HAP-1 (cell line): Measurements from ENCODE around the gene PLEKHG2.
A peak's percentile ranks its signal among the peaks of the same experiment; 100 is the strongest.

Experiments used
- DNase-seq, 2 experiments: peaks; one replicate each; pipeline ENCODE4 v3.0.0-alpha.2; 2016 to 2020; ENCODE audit warnings: low spot score in 2 of 2
- H3K27me3 ChIP-seq: fragments of 250-450 bp; sonication (Bioruptor Pico); 2 replicates; pipeline ENCODE4 v1.5.1; 2020; ENCODE audit warnings: low read depth, mild to moderate bottlenecking, moderate library complexity
- H3K36me3 ChIP-seq: fragments of 250-450 bp; sonication (Bioruptor Pico); replicated peaks from 2 replicates; pipeline ENCODE4 v1.5.1; 2020; ENCODE audit warnings: mild to moderate bottlenecking
- H3K4me1 ChIP-seq: fragments of 250-450 bp; sonication (Bioruptor Pico); 2 replicates; pipeline ENCODE4 v1.5.1; 2020; ENCODE audit warnings: mild to moderate bottlenecking
- H3K4me3 ChIP-seq: fragments of 250-450 bp; sonication (Bioruptor Pico); 2 replicates; pipeline ENCODE4 v1.5.1; 2020; ENCODE audit warnings: mild to moderate bottlenecking, moderate library complexity
- H3K9me3 ChIP-seq: fragments of 250-450 bp; sonication (Bioruptor Pico); 2 replicates; pipeline ENCODE4 v1.5.1; 2020; ENCODE audit warnings: mild to moderate bottlenecking, moderate library complexity
- in situ Hi-C: fragments of 300-500 bp; cut with MboI; formaldehyde crosslinking; loops from 3 replicates; pipeline ENCODE4 v1.14.3; 2020; ENCODE audit warnings: low sequenced_read_pairs, inconsistent platforms, mixed read lengths

The PLEKHG2 gene

GRCh38 chr19:39397360-39398296 is 14.8 kb upstream of the PLEKHG2 start:
- Histone ChIP-seq H3K36me3 (peaks cover 33% of the 10 kb centered on the region), H3K9me3 (no peaks in the 10 kb centered on the region), H3K4me1 (peaks cover 6% of the 10 kb centered on the region), H3K4me3 (no peak overlapping the region), H3K27me3 (no peaks in the 10 kb centered on the region)
- peak; percentile 59 to 92 for DNase-seq
- in situ Hi-C loops = no loop called here

- no peak for DNase-seq
- in situ Hi-C loops = no loop called here
- Histone ChIP-seq H3K4me3 (no peak overlapping the region), H3K36me3 (peaks cover 30% of the 10 kb centered on the region), H3K9me3 (no peaks in the 10 kb centered on the region), H3K27me3 (no peaks in the 10 kb centered on the region), H3K4me1 (peaks cover 9% of the 10 kb centered on the region)
These were observed 14.1 kb upstream of the PLEKHG2 start for GRCh38 chr19:39398297-39398864.

- in situ Hi-C loops = no loop called here
These were observed 12.8 kb upstream of the PLEKHG2 start for GRCh38 chr19:39399668-39400050.

GRCh38 chr19:39400061-39400460 is 12.4 kb upstream of the PLEKHG2 start:
- in situ Hi-C loops = no loop called here
- H3K27me3 ChIP-seq = no peaks in the 10 kb centered on the region
- H3K4me3 ChIP-seq = no peak overlapping the region
- H3K9me3 ChIP-seq = no peaks in the 10 kb centered on the region
- peaks cover 17% of the 10 kb centered on the region for H3K36me3 ChIP-seq
- peaks cover 14% of the 10 kb centered on the region for H3K4me1 ChIP-seq
- DNase-seq = no peak

More at GRCh38 chr19:39399668-39400050, 12.8 kb upstream of the PLEKHG2 start:
- H3K4me3 ChIP-seq = no peak overlapping the region
- DNase-seq = no peak
- no peaks in the 10 kb centered on the region for H3K9me3 ChIP-seq
- H3K36me3 ChIP-seq = peaks cover 21% of the 10 kb centered on the region
- peaks cover 14% of the 10 kb centered on the region for H3K4me1 ChIP-seq
- no peaks in the 10 kb centered on the region for H3K27me3 ChIP-seq

- H3K27me3 ChIP-seq = no peaks in the 10 kb centered on the region
- DNase-seq = no peak
- in situ Hi-C loops = no loop called here
- no peaks in the 10 kb centered on the region for H3K9me3 ChIP-seq
- peaks cover 11% of the 10 kb centered on the region for H3K36me3 ChIP-seq
- peaks cover 14% of the 10 kb centered on the region for H3K4me1 ChIP-seq
- H3K4me3 ChIP-seq = no peak overlapping the region
These were observed 11.4 kb upstream of the PLEKHG2 start for GRCh38 chr19:39401070-39401548.

- H3K27me3 ChIP-seq = no peaks in the 10 kb centered on the region
- DNase-seq = no peak
- no peak overlapping the region; the same call in 1 of the 2 replicates for H3K4me3 ChIP-seq
- peaks cover 14% of the 10 kb centered on the region for H3K4me1 ChIP-seq
- in situ Hi-C loops = no loop called here
- no peaks in the 10 kb centered on the region for H3K9me3 ChIP-seq
- H3K36me3 ChIP-seq = peaks cover 11% of the 10 kb centered on the region
These were observed 10.7 kb upstream of the PLEKHG2 start for GRCh38 chr19:39401549-39402345.

- in situ Hi-C loops = no loop called here
- peaks cover 15% of the 10 kb centered on the region for H3K4me1 ChIP-seq
- H3K9me3 ChIP-seq = no peaks in the 10 kb centered on the region
These were observed 9.8 kb upstream of the PLEKHG2 start for GRCh38 chr19:39402346-39403300.

GRCh38 chr19:39403331-39404312 is 8.8 kb upstream of the PLEKHG2 start:
- Histone ChIP-seq H3K36me3 (peaks cover 8% of the 10 kb centered on the region), H3K4me3 (peak overlapping the region; percentile 27), H3K4me1 (peaks cover 25% of the 10 kb centered on the region), H3K27me3 (no peaks in the 10 kb centered on the region), H3K9me3 (no peaks in the 10 kb centered on the region)
- DNase-seq = peak; percentile 79 to 90
- in situ Hi-C loops = no loop called here

More at GRCh38 chr19:39402346-39403300, 9.8 kb upstream of the PLEKHG2 start:
- Histone ChIP-seq H3K36me3 (peaks cover 4% of the 10 kb centered on the region; the same call in 1 of the 2 replicates), H3K27me3 (no peaks in the 10 kb centered on the region), H3K4me3 (peak overlapping the region; percentile 27)
- DNase-seq = peak; percentile 67 to 87

GRCh38 chr19:39405261-39405957 is 7.1 kb upstream of the PLEKHG2 start:
- no peak for DNase-seq
- Histone ChIP-seq H3K4me3 (no peak overlapping the region), H3K9me3 (no peaks in the 10 kb centered on the region), H3K4me1 (peaks cover 33% of the 10 kb centered on the region), H3K27me3 (no peaks in the 10 kb centered on the region), H3K36me3 (peaks cover 7% of the 10 kb centered on the region)
- in situ Hi-C loops = no loop called here

GRCh38 chr19:39405958-39406655 is 6.4 kb upstream of the PLEKHG2 start:
- no peaks in the 10 kb centered on the region for H3K27me3 ChIP-seq
- H3K4me3 ChIP-seq = peak overlapping the region; percentile 94
- in situ Hi-C loops = no loop called here
- peaks cover 7% of the 10 kb centered on the region for H3K36me3 ChIP-seq
- no peaks in the 10 kb centered on the region for H3K9me3 ChIP-seq
- H3K4me1 ChIP-seq = peaks cover 34% of the 10 kb centered on the region
- no peak for DNase-seq
